Gastrocnemius medialis (tissue), 4 donors: ENCODE measurements around the gene ZFP91.

Experiments
- POLR2A ChIP-seq, 2 donors: fragments of 450-650 bp; IDR thresholded peaks; one replicate each; pipeline ENCODE4 v1.6.1; 2017; ENCODE audit warnings: antibody characterized with exemption in 2 of 2, mild to moderate bottlenecking in 2 of 2, moderate library complexity in 2 of 2
- TF ChIP-seq, protein P1 (sequence below), 5 experiments: fragments of 450-650 bp in 3 of 5; fragments of 200-600 bp in 2 of 5; sonication (generic) in 2 of 5; IDR thresholded peaks in 4 of 5; conservative IDR thresholded peaks in 1 of 5; 1 replicate in 4 of 5; 2 replicates in 1 of 5; pipeline ENCODE4 v1.5.1; 2016 to 2019; ENCODE audit warnings: antibody characterized with exemption in 5 of 5, mild to moderate bottlenecking in 3 of 5, moderate library complexity in 3 of 5

DNA sequence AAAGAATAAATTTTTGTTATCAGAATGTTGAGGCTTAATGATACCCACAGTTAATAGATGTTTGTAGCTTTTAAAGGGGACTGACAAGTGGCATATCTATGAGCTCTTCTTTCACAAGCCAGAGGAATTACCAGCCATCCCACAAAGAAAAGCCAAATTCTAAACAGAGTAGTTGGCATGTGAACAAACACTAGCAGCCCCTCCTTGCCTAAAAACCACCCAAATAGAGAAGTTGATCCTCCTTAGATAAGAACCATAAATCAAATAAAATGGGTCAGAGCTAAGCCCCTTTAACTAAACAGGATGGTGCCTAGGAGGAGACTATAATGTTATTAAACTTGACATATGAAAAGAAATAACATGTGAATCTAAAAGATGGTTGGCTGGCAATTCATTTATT is 14.6 kb upstream of the ZFP91 start:
- TF ChIP-seq, protein P1, sequence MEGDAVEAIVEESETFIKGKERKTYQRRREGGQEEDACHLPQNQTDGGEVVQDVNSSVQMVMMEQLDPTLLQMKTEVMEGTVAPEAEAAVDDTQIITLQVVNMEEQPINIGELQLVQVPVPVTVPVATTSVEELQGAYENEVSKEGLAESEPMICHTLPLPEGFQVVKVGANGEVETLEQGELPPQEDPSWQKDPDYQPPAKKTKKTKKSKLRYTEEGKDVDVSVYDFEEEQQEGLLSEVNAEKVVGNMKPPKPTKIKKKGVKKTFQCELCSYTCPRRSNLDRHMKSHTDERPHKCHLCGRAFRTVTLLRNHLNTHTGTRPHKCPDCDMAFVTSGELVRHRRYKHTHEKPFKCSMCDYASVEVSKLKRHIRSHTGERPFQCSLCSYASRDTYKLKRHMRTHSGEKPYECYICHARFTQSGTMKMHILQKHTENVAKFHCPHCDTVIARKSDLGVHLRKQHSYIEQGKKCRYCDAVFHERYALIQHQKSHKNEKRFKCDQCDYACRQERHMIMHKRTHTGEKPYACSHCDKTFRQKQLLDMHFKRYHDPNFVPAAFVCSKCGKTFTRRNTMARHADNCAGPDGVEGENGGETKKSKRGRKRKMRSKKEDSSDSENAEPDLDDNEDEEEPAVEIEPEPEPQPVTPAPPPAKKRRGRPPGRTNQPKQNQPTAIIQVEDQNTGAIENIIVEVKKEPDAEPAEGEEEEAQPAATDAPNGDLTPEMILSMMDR (IDR thresholded peaks at IDR 0.05 in 4 of 5, conservative IDR thresholded peaks at IDR 0.05 in 1 of 5) = no peak
- TF ChIP-seq POLR2A (IDR thresholded peaks at IDR 0.05) = no peak
